Spinal cord (tissue), 10 donors: ENCODE results near the gene CCNF. TPM values are rescaled to one million over a fixed set of nuclear protein-coding genes. Genes with fewer than 3 reads are reported as not detected.
"Not testable (repeated sequence)": the region's sequence is repeated elsewhere in the genome, so short reads cannot be mapped to it uniquely, and the experiment has no call there.

Experiments
- DNase-seq, 6 donors: peaks; one replicate each; pipeline versions ENCODE4 v3.0.0 to v3.0.0-alpha.2; 2013 to 2015; ENCODE audit warnings: low spot score in 6 of 6, low read depth in 4 of 6
- H3K27ac ChIP-seq: one replicate; pipeline ENCODE4 v1.5.1; 2013; ENCODE audit warnings: low read depth, low read length, control low read depth
- H3K27me3 ChIP-seq: one replicate; pipeline ENCODE4 v1.6.1; 2013; ENCODE audit warnings: low read length; ENCODE audit not compliant: control insufficient read depth, insufficient read depth
- H3K36me3 ChIP-seq: one replicate; pipeline ENCODE4 v1.6.1; 2013; ENCODE audit warnings: low read length; ENCODE audit not compliant: control insufficient read depth, insufficient read depth
- H3K4me1 ChIP-seq: one replicate; pipeline ENCODE4 v1.6.1; 2013; ENCODE audit warnings: low read length; ENCODE audit not compliant: control insufficient read depth, insufficient read depth
- H3K4me3 ChIP-seq: one replicate; pipeline ENCODE4 v1.5.1; 2013; ENCODE audit warnings: low read depth, low read length, control low read depth
- H3K9me3 ChIP-seq: one replicate; pipeline ENCODE4 v1.6.1; 2013; ENCODE audit warnings: low read length; ENCODE audit not compliant: control insufficient read depth, insufficient read depth
- WGBS: methylation state at CpG from one replicate; pipeline ENCODE4 v1.1.5; 2013; ENCODE audit warnings: missing lambda C conversion rate; ENCODE audit not compliant: insufficient coverage; 5-methylcytosine and 5-hydroxymethylcytosine counted together
- polyA plus RNA-seq, 2 donors: library from polyadenylated mRNA; unstranded; fragments of 120-200 nt; gene quantifications; one replicate each; pipeline ENCODE4 v1.2.1, GENCODE V29; 2013; ENCODE audit not compliant: insufficient read length in 2 of 2
- total RNA-seq, 2 donors: library from RNA; depleted of rRNA in 1 of 2; stranded (reverse); fragments of 120-200 nt in 1 of 2; fragments of >200 nt in 1 of 2; gene quantifications; one replicate each; pipeline versions ENCODE4 v1.2.3 to v1.2.4, GENCODE V29; 2013 to 2014
- donor health status: healthy.

CCNF gene
- total and polyA plus RNA-seq, 4 donors = 7.6 to 11.6 (median 9.7) TPM

- peak in 2 of 6 donors; percentile 71 to 73 for DNase-seq
- H3K36me3 ChIP-seq = peaks cover 18% of the 10 kb centered on the region
- H3K27ac ChIP-seq = peak overlapping the region; percentile 57
- H3K4me3 ChIP-seq = peak overlapping the region; percentile 55
- WGBS = under 1% methylated on average over 100 of the region's 100 CpGs
- no peaks in the 10 kb centered on the region for H3K27me3 ChIP-seq
- peaks cover 69% of the 10 kb centered on the region for H3K4me1 ChIP-seq
- no peaks in the 10 kb centered on the region for H3K9me3 ChIP-seq
These were observed 45.0 kb downstream of the CCNF start for GRCh38 chr16:2473999-2474876.

DNA sequence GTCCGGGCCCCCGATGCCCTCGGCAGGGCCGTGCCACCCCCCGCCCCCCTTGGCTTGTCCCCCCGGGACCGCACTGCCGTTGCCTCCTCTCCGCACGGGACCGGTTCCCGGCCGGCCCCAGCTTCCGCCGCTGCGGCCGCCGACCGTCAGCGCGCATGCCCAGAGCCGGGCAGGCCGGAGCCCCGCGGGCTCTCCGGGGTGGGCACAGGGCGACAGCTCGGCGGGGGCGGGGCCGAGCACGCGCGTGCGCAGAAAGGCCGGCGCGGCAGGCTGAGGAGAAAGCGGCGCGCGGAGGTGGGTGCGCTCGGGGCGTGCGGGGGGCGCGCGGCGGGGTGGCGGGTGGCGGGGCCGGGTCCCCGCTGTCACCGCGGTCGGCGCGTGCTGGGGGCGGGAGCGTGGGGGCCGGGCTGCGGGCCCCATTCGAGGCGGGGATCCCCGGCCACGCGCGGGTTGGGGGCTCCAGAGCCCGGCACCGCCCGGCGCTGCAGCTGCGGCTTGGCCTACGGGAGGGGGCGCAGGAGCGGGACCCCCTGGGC lies 45.7 kb downstream of the CCNF start, which contains the start of gene TBC1D24:
TSS of gene TBC1D24 (plus strand) at position 251 of the 536 bp plus-strand sequence. CDS start 21,022 bp downstream, outside the sequence.
- DNase-seq = peak in 5 of 6 donors; percentile 75 to 96 (median 84)
- H3K27ac ChIP-seq = peak within 1 kb of the TSS; percentile 57
- H3K4me3 ChIP-seq = peak within 1 kb of the TSS; percentile 55
- peaks cover 62% of the 10 kb centered on the region for H3K4me1 ChIP-seq
- H3K9me3 ChIP-seq = no peaks in the 10 kb centered on the region
- under 1% methylated on average over 77 of the region's 77 CpGs for WGBS
- peaks cover 23% of the 10 kb centered on the region for H3K36me3 ChIP-seq
- H3K27me3 ChIP-seq = no peaks in the 10 kb centered on the region

- Histone ChIP-seq H3K9me3 (no peaks in the 10 kb centered on the region), H3K36me3 (peaks cover 27% of the 10 kb centered on the region), H3K27ac (no peak overlapping the region), H3K4me3 (peak overlapping the region; percentile 55), H3K27me3 (no peaks in the 10 kb centered on the region), H3K4me1 (peaks cover 55% of the 10 kb centered on the region)
- WGBS = 8% methylated on average over 49 of the region's 55 CpGs
- peak in 2 of 6 donors; percentile 54 to 56 for DNase-seq
These were observed 46.4 kb downstream of the CCNF start for GRCh38 chr16:2475413-2476344.

DNA sequence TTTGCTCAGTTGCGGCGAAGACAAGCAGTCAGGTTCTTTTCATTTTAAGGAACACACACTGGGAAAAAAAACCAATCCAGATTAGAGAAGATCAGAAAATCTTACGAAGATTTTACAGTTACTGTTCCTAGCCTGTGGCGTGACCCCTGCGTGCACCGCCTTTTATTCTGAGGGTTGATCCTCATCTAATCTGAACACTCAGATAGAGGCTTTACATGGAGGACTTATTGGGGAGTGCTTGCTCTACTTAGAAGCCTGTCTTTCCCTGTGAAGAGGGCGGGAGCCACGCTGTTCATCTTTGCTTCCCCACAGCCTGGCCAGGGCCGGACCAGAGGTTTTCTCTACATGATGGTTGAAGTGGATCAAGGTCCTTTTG lies 47.1 kb downstream of the CCNF start:
- Histone ChIP-seq H3K4me1 (peaks cover 52% of the 10 kb centered on the region), H3K27ac (no peak overlapping the region), H3K4me3 (peak overlapping the region; percentile 55), H3K27me3 (no peaks in the 10 kb centered on the region), H3K9me3 (no peaks in the 10 kb centered on the region), H3K36me3 (peaks cover 32% of the 10 kb centered on the region)
- no peak for DNase-seq
- 89% methylated on average over 6 of the region's 9 CpGs for WGBS

DNA sequence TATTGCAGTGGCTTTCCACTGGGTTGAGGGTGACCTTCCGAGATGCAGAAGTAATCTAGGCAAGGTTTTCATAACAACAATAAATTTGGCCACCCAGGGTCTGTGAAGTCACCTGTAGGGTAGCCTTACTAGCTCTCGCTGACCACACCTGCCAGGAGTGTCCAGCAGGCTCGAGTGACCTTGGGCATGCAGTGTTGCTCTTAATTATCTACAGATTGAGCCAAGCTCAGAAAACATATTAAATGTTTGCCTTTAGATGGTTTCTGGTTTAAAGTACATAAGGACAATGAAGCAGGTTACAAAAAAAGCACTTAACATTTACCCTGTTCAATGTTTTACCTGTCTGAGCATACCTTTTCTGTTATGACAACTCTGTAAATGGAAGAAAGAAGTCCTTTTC lies 47.5 kb downstream of the CCNF start:
- Histone ChIP-seq H3K27me3 (no peaks in the 10 kb centered on the region), H3K4me1 (peaks cover 52% of the 10 kb centered on the region), H3K9me3 (no peaks in the 10 kb centered on the region), H3K4me3 (no peak overlapping the region), H3K36me3 (peaks cover 36% of the 10 kb centered on the region), H3K27ac (no peak overlapping the region)
- no CpG with 5 or more reads among the region's 3 CpGs for WGBS
- no peak for DNase-seq

GRCh38 chr16:2477327-2477726 lies 48.1 kb downstream of the CCNF start:
- no peaks in the 10 kb centered on the region for H3K27me3 ChIP-seq
- no peaks in the 10 kb centered on the region for H3K9me3 ChIP-seq
- H3K36me3 ChIP-seq = peaks cover 36% of the 10 kb centered on the region
- no peak for DNase-seq
- peaks cover 49% of the 10 kb centered on the region for H3K4me1 ChIP-seq
- H3K27ac ChIP-seq = no peak overlapping the region
- H3K4me3 ChIP-seq = no peak overlapping the region
- WGBS = 100% methylated on average over 3 of the region's 3 CpGs

DNA sequence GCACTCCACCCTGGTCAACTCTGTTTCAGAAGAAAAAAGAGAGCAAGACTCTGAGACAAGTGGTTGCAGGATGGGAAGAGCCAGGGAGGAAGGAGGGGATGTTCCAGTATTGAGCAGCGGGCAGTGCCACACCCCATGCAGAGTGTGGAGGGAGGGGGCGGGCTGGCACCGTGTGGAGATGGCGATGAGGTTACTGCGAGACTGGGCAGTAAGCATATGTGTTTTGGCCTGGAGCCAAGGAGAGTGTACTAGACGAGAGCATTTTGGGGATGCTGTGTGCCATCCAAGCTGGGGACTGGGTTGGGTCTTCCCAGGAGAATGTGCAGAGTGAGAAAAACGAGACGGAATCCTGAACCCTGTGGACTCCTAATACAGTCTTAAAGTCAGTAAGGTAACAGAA lies 49.0 kb downstream of the CCNF start:
- peaks cover 38% of the 10 kb centered on the region for H3K36me3 ChIP-seq
- peaks cover 49% of the 10 kb centered on the region for H3K4me1 ChIP-seq
- WGBS = 42% methylated on average over 8 of the region's 8 CpGs
- no peaks in the 10 kb centered on the region for H3K9me3 ChIP-seq
- no peak overlapping the region for H3K4me3 ChIP-seq
- H3K27me3 ChIP-seq = no peaks in the 10 kb centered on the region
- no peak overlapping the region for H3K27ac ChIP-seq
- no peak for DNase-seq

- WGBS = 94% methylated on average over 9 of the region's 10 CpGs
- not testable (repeated sequence) for H3K27ac ChIP-seq, H3K27me3 ChIP-seq, H3K9me3 ChIP-seq, H3K4me3 ChIP-seq, DNase-seq
- peaks cover 56% of the 10 kb centered on the region for H3K4me1 ChIP-seq
- H3K36me3 ChIP-seq = peaks cover 52% of the 10 kb centered on the region
These were observed 50.7 kb downstream of the CCNF start for GRCh38 chr16:2479996-2480395.

GRCh38 chr16:2480948-2481347 lies 51.7 kb downstream of the CCNF start:
- H3K9me3 ChIP-seq = no peaks in the 10 kb centered on the region
- DNase-seq = no peak
- H3K4me1 ChIP-seq = peaks cover 54% of the 10 kb centered on the region
- peaks cover 55% of the 10 kb centered on the region for H3K36me3 ChIP-seq
- no peak overlapping the region for H3K27ac ChIP-seq
- H3K4me3 ChIP-seq = no peak overlapping the region
- H3K27me3 ChIP-seq = no peaks in the 10 kb centered on the region
- 94% methylated on average over 9 of the region's 12 CpGs for WGBS
